Neutrophil (primary cell): ENCODE data around the gene TTC33.

Source experiments
- H3K27ac ChIP-seq: fragments of 200-600 bp; sonication (generic); 2 replicates; pipeline ENCODE4 v1.5.1; 2016; ENCODE audit warnings: mild to moderate bottlenecking, moderate library complexity
- H3K27me3 ChIP-seq: fragments of 200-600 bp; sonication (generic); 2 replicates; pipeline ENCODE4 v1.6.0; 2016; ENCODE audit warnings: mild to moderate bottlenecking
- H3K36me3 ChIP-seq: fragments of 200-600 bp; sonication (generic); 2 replicates; pipeline ENCODE4 v1.5.1; 2017
- H3K4me1 ChIP-seq, 2 experiments: fragments of 200-600 bp in 1 of 2; sonication (generic) in 1 of 2; 1 replicate in 1 of 2; 2 replicates in 1 of 2; pipeline versions ENCODE4 v1.5.1 to v1.6.1; 2013 to 2016; ENCODE audit warnings: low read depth in 1 of 2, low read length in 1 of 2, mild to moderate bottlenecking in 1 of 2, moderate library complexity in 1 of 2; ENCODE audit not compliant: control insufficient read depth in 1 of 2, insufficient read depth in 1 of 2
- H3K4me3 ChIP-seq, 2 experiments: fragments of 200-600 bp in 1 of 2; sonication (generic) in 1 of 2; 1 replicate in 1 of 2; 2 replicates in 1 of 2; pipeline ENCODE4 v1.5.1; 2013 to 2016; ENCODE audit warnings: low read depth in 1 of 2, low read length in 1 of 2, mild to moderate bottlenecking in 1 of 2, moderate library complexity in 1 of 2
- H3K9me3 ChIP-seq: fragments of 200-600 bp; sonication (generic); 2 replicates; pipeline ENCODE4 v1.5.1; 2016
- CTCF ChIP-seq: fragments of 200-600 bp; sonication (generic); IDR thresholded peaks from 2 replicates; pipeline ENCODE4 v1.5.1; 2016; ENCODE audit warnings: antibody characterized with exemption

The TTC33 gene

GRCh38 chr5:40757400-40757799 lies 1.6 kb upstream of the TTC33 start:
- no peak overlapping the region for H3K4me3 ChIP-seq
- no peaks in the 10 kb centered on the region for H3K27me3 ChIP-seq
- H3K4me1 ChIP-seq, result peaks cover 26 to 33% of the 10 kb centered on the region in 2 experiments
- no peak for TF ChIP-seq CTCF
- peak overlapping the region; percentile 37 for H3K27ac ChIP-seq
- no peaks in the 10 kb centered on the region for H3K9me3 ChIP-seq
- peaks cover 17% of the 10 kb centered on the region for H3K36me3 ChIP-seq

DNA sequence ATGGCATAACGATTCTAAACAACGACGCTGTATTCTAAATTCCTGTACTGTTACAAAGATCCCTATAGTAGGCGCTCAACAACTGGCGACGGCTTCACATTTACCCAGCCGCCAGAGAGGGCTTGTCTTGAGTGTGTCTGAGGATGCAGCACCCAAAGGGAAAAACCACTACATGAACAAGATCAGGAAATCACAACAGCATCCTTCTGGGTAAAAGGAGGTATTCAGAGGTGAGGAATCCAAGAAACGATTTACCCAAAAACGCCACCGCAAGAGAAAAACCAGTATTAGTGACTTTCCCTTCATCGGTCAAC lies 711 bp downstream of the TTC33 start:
- Histone ChIP-seq H3K27ac (peak overlapping the region; percentile 71), H3K9me3 (no peaks in the 10 kb centered on the region), H3K27me3 (no peaks in the 10 kb centered on the region), H3K4me3 (peak overlapping the region; percentile 78 to 99), H3K36me3 (peaks cover 4% of the 10 kb centered on the region), H3K4me1 (peaks cover 26 to 33% of the 10 kb centered on the region in 2 experiments)
- peak; percentile 30 for TF ChIP-seq CTCF

DNA sequence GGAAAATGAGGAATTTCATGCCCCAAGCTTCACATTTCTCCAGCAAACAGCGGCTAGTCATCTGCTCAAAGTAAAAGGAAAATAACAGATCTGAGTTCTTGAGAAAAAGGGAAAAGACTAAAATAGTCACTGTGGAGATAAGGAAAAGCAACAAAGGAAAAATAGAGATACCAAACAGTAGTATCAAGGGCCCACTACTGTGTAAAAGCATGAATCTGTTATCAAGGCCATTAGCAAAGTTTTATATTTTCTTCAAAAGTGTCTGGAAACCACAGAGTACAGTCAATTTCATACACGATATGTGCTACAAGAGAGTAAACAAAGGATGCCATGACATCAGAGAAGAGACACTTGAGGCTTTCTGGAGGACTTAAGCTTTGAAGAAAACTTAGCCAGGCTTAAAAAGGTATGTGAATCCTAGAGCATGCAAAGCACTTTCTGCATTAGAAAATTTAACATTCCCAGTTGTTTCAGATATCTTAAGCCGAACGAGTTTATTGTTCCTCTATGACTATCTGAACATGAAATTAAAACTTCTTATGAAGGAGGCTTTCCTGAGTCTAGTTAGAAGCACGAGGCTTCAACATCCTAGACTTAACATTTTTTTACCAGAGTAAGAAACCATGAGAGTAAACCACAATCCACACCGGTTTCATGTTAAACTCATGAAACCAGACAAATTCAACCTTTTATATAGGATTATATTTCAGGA lies 1.2 kb downstream of the TTC33 start:
- peaks cover 26 to 33% of the 10 kb centered on the region in 2 experiments for H3K4me1 ChIP-seq
- H3K27ac ChIP-seq, result peak overlapping the region; percentile 71

GRCh38 chr5:40746703-40747102 lies 9.1 kb downstream of the TTC33 start:
- H3K9me3 ChIP-seq, result no peaks in the 10 kb centered on the region
- no peaks in the 10 kb centered on the region for H3K27me3 ChIP-seq
- peaks cover 14% of the 10 kb centered on the region for H3K36me3 ChIP-seq
- no peaks in the 10 kb centered on the region for H3K4me1 ChIP-seq
- no peak overlapping the region for H3K27ac ChIP-seq
- H3K4me3 ChIP-seq, result no peak overlapping the region
- TF ChIP-seq CTCF, result no peak

More for the DNA sequence above, 1.2 kb downstream of the TTC33 start:
- Histone ChIP-seq H3K9me3 (no peaks in the 10 kb centered on the region), H3K4me3 (peak overlapping the region; percentile 78 to 99), H3K27me3 (no peaks in the 10 kb centered on the region), H3K36me3 (peaks cover 4% of the 10 kb centered on the region)
- no peak for TF ChIP-seq CTCF

DNA sequence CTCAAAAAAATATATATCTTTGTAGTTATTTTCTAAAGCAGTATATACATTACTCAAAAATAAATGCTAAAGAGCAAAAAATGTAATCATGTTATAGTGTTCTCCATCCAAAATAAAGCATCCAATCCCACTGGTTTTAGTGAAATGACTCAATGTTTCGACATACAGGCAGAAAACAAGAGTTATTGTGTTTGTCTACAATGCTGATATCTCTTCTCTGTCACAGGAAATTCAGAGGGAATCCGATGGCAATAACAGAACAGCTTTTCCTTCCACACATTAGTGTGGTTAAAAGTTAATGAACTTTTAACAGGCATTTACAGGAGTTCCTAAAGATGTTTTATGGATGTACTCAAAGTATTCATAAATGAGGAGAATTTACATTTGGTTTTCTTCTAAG lies 12.0 kb downstream of the TTC33 start:
- Histone ChIP-seq H3K27me3 (no peaks in the 10 kb centered on the region), H3K4me3 (no peak overlapping the region), H3K36me3 (peaks cover 28% of the 10 kb centered on the region), H3K9me3 (no peaks in the 10 kb centered on the region), H3K4me1 (no peaks in the 10 kb centered on the region), H3K27ac (no peak overlapping the region)
- no peak for TF ChIP-seq CTCF
